GM19372 (cell line): Measurements from ENCODE around the gene NFIB.

Source experiments
- ATAC-seq: cut with Tn5 transposase; IDR thresholded peaks from one replicate; pipeline ENCODE4 v1.9.1; 2021; ENCODE audit warnings: mild to moderate bottlenecking, low read depth, moderate library complexity; ENCODE audit not compliant: unreplicated experiment

NFIB gene

DNA sequence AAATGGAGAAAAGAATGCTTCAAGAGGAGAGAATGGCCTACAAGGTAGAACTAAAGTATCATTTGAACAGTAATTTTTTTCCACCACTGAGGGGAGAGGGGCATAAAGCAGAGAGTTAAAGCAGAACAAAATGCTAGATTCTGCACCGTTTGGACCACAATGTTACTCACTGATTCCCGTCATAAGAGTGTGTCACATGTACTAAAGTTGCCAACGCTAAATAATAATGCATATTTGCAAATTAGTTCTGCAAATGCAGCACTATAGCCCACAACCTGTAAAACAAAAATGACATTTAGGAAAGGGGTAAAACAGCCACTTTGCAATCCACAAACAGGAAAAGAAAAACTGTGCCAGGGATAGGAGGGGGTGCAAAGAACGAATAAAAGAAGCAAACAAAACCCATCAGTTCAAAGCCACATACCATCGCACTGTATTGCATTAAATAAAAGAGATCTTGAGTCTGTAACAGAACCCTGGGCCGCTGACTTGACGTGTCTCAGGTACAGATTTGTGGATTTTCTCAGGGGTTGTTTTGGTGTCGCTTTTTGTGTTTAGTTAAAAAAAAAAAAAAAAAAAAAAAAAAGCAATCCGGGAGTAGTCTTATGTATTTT, 7.7 kb upstream of the NFIB start:
- no peak for ATAC-seq

GRCh38 chr9:14320271-14321181, 6.6 kb upstream of the NFIB start:
- ATAC-seq, result no peak

GRCh38 chr9:14318934-14319580, 5.1 kb upstream of the NFIB start:
- no peak for ATAC-seq

- no peak for ATAC-seq
Measured at GRCh38 chr9:14318361-14318760, 4.4 kb upstream of the NFIB start.

DNA sequence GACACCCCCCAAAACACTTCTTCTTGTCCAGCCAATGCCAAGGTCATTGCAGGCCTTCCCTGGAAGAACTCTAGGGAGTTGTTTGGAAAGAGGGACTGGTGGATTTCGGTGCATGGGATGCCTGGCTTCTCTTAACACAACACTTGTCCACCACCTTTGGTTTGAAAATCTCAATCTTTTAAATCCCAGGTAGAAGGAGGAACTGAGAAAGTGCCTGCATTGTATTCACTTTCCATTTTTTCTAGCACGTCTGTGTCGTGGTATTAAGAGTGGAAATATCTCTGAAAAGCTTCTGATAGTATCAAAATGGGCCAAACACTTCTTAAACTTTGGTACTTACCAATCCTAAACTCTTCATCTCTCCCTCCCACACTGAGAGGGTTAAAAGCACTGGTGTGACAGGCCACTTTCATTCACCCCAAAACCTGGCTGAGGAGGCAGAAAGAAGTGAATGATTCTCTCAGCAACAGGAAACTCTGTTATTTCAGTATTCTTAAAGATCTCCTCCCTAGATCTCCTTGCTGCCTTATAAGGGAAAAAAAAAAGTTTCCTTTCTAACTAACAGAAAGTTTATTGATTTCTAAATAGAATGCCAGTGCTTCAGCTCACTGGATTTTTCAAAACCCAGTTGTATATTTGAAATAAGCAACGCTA, 3.9 kb upstream of the NFIB start:
- no peak for ATAC-seq

GRCh38 chr9:14316602-14317300, 2.8 kb upstream of the NFIB start:
- ATAC-seq, result no peak

- ATAC-seq, result no peak
Measured at GRCh38 chr9:14315875-14316601, 2.1 kb upstream of the NFIB start.

- no peak for ATAC-seq
Measured at GRCh38 chr9:14314929-14315874, 1.3 kb upstream of the NFIB start.

DNA sequence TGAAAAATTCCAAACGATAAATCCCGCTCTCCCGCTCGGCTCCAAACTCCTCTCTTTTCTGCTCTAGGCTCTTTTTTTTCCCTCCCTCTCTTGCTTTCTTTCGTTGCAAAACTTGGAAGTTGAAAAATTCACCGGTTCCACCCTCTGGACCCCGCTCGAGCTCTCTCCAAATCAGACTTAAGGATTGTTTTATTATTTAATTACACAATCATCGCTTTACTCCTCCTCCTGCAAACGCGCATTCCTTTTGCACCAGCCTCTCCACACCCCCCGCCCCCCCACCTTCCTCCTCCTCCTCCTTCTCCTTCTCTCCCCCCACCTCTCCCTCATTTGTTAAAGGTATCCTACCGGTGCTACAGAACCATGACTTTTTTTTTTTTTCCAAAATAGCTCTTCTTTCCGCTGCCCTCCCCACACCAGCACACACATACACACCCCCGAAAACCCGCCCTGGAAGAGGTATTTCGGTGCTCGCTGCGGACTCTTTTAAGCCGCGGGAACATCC, 535 bp upstream of the NFIB start:
- no peak for ATAC-seq

DNA sequence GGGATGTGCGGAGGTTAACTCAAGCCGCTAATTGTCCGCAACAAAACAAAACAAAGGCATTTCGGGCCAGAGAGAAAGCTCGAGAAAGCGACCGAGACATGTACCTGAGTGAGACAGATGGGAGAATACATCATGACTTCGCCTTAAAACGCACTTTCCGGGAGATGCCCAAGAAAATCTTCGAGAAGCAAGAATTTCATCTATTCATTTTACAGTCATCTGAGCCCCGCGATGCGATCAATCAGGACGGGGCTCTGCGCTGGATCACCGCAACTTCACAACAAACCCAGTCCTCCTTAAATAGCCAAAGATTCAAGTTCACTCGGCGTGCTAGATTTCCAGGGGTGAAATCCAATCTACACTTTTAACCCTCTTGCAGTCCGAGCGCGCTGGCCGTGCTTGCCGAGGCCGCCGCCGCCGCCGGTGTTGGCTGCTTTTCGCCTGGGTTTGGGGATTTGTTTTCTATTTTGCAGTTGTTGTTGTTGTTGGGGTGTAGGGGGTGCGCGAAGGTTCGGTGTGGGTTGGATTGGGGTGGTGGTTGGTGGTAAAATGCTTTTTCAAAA, 482 bp downstream of the NFIB start:
- ATAC-seq, result no peak

GRCh38 chr9:14312719-14313377, 1.1 kb downstream of the NFIB start:
- ATAC-seq, result no peak

- no peak for ATAC-seq
Measured at GRCh38 chr9:14311956-14312685, 1.8 kb downstream of the NFIB start.

- no peak for ATAC-seq
Measured at GRCh38 chr9:14311171-14311949, 2.6 kb downstream of the NFIB start.

DNA sequence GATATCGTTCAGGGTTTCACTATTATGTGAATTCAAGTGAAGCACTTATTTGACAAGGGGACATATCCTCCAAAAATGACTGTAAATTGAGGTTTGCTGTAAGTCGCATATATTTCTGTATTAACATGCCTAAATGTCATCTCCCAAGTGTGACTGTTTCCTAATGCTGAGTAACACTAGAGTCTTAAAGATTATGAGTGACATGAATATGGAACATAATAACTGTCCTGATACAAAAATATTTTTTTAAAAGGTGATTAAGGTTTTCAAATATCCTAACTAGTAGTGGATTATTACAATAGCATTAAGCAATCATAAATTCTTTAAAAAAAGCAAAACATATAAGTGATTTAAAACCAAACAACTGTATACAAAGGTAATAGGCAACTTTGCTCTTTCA, 3.6 kb downstream of the NFIB start:
- no peak for ATAC-seq

- no peak for ATAC-seq
Measured at GRCh38 chr9:14309403-14309802, 4.5 kb downstream of the NFIB start.

- ATAC-seq, result no peak
Measured at GRCh38 chr9:14308853-14309145, 5.1 kb downstream of the NFIB start.
